ENCODE measurements around the gene UNC119. TPM values are rescaled to one million over a fixed set of nuclear protein-coding genes. Genes with fewer than 3 reads are reported as not detected.
A peak's percentile ranks its signal among the peaks of the same experiment; 100 is the strongest.
"Not testable (repeated sequence)": the region's sequence is repeated elsewhere in the genome, so short reads cannot be mapped to it uniquely, and the experiment has no call there.

Gene UNC119
- total RNA-seq, 1 donor from 2014 or later = 21.9 TPM

DNA sequence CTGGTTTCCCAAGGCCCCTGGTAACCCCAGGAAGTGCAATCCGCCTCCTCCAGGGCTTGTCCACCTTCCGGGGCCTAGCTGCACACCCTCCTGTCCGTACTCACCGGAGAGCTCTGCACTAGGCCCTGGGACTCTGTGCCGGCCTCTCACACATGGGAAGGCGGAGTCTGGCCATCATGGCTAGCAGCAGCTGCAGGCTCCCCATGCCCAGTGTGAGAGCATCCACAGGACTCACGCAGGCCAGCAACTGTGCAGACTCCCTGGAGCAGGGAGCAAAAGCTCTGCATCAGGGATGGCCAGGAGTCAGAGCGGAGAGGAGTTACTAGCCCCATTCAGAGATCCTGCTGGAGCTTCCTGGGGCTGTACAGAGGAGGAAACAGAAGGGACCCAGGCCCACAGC is 26.0 kb downstream of the UNC119 start:
- FAIRE-seq (no peak), DNase-seq (ENCODE audit: low read depth) (no peak)
- Histone ChIP-seq H3K4me3 (ENCODE audit: low read depth, low read length) (no peak overlapping the region), H3K36me3 (ENCODE audit: control insufficient read depth, insufficient read depth, low read length) (no peaks in the 10 kb centered on the region), H3K27me3 (ENCODE audit: control insufficient read depth, insufficient read depth, low read length) (no peaks in the 10 kb centered on the region)
- TF ChIP-seq, protein P1, sequence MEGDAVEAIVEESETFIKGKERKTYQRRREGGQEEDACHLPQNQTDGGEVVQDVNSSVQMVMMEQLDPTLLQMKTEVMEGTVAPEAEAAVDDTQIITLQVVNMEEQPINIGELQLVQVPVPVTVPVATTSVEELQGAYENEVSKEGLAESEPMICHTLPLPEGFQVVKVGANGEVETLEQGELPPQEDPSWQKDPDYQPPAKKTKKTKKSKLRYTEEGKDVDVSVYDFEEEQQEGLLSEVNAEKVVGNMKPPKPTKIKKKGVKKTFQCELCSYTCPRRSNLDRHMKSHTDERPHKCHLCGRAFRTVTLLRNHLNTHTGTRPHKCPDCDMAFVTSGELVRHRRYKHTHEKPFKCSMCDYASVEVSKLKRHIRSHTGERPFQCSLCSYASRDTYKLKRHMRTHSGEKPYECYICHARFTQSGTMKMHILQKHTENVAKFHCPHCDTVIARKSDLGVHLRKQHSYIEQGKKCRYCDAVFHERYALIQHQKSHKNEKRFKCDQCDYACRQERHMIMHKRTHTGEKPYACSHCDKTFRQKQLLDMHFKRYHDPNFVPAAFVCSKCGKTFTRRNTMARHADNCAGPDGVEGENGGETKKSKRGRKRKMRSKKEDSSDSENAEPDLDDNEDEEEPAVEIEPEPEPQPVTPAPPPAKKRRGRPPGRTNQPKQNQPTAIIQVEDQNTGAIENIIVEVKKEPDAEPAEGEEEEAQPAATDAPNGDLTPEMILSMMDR (IDR thresholded peaks at IDR 0.05; ENCODE audit: insufficient read depth, low read length, severe bottlenecking) = no peak

DNA sequence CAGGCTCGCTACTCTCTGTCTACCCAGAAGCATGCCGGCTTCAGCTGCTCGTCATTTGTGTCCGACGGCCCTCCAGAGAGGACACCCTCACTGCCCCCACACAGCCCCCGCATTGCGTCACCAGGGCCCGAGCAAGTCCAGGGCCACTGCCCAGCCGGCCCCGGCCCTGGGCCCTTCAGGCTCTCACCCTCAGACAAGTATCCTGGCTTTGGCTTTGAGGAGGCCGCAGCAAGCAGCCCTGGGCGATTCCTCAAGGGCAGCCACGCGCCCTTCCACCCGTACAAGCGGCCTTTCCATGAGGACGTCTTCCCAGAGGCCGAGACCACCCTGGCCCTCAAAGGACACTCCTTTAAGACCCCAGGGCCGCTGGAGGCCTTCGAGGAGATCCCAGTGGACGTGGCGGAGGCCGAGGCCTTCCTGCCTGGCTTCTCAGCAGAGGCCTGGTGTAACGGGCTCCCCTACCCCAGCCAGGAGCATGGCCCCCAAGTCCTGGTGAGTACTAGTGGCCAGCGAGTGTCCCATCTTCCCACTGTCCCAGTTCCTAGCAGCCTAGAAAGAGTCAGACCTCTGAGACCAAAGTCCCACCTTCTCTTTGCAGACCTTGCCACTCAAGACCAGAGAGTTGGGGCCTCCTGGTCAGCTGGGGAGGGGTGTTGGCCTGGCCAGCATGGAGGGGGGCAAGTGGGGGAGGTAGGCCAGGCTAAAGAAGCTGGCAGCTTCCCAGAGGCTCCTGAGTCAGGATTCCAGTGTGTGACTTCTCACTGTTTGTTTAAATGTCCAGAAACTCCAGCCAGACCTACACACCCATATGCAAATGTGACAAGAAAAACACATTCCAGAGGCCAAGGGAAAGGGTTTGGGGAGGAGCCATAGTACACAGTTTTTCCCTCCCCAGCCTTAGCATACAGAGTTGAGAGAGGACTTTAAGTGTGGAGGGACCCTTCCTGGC is 27.7 kb downstream of the UNC119 start:
- no peak overlapping the region for H3K4me3 ChIP-seq (ENCODE audit: low read depth, low read length)
- TF ChIP-seq, protein P1 (IDR thresholded peaks at IDR 0.05; ENCODE audit: insufficient read depth, low read length, severe bottlenecking) = no peak
- peaks cover 2% of the 10 kb centered on the region for H3K27me3 ChIP-seq (ENCODE audit: control insufficient read depth, insufficient read depth, low read length)
- DNase-seq (ENCODE audit: low read depth) (peak; percentile 82), FAIRE-seq (peak; percentile 80)
- H3K36me3 ChIP-seq (ENCODE audit: control insufficient read depth, insufficient read depth, low read length) = peaks cover 2% of the 10 kb centered on the region

DNA sequence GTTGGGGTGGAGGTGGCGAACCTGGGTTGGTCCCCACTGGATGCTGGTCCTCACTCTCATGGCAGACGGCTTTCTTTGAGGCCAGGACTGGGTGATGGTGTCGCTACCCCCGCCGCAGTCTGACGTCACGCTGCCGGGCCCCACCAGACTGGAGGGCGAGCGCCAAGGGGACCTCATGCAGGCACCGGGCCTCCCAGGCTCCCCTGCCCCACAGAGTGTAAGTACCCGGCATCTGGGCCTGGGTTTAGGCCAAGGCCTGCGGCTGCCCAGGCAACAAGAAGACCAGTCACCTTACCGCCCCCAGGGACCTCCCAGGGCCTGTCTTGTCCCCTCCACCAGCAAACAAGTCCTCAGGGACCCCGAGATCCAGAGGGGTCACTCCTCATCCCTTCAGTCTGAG is 28.5 kb downstream of the UNC119 start:
- peaks cover 2% of the 10 kb centered on the region for H3K27me3 ChIP-seq (ENCODE audit: control insufficient read depth, insufficient read depth, low read length)
- FAIRE-seq (no peak), DNase-seq (ENCODE audit: low read depth) (no peak)
- no peak overlapping the region for H3K4me3 ChIP-seq (ENCODE audit: low read depth, low read length)
- H3K36me3 ChIP-seq (ENCODE audit: control insufficient read depth, insufficient read depth, low read length) = peaks cover 2% of the 10 kb centered on the region
- TF ChIP-seq, protein P1 (IDR thresholded peaks at IDR 0.05; ENCODE audit: insufficient read depth, low read length, severe bottlenecking) = no peak

DNA sequence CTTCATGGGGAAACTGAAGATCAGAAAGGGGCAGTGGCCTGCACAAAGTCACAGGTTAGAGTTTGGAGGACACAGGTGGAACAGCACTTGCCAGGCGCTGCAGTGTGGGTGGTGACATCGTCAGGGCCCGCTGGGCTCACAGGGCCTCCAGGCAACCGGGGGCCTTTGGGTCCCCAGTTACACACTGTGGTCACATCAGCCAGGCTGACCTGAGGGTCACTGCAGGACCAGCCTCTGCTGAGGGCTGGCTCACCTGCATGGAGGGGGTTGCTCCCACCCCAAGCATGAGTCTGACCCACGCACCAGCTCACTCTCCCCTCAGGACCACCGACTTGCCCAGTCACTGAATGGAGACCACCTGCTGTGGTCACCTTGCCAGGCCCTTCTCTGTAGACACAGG is 29.2 kb downstream of the UNC119 start:
- Histone ChIP-seq H3K4me3 (ENCODE audit: low read depth, low read length) (no peak overlapping the region), H3K27me3 (ENCODE audit: control insufficient read depth, insufficient read depth, low read length) (peaks cover 2% of the 10 kb centered on the region), H3K36me3 (ENCODE audit: control insufficient read depth, insufficient read depth, low read length) (peaks cover 2% of the 10 kb centered on the region)
- DNase-seq (ENCODE audit: low read depth) (no peak), FAIRE-seq (no peak)
- TF ChIP-seq, protein P1 (IDR thresholded peaks at IDR 0.05; ENCODE audit: insufficient read depth, low read length, severe bottlenecking) = no peak

DNA sequence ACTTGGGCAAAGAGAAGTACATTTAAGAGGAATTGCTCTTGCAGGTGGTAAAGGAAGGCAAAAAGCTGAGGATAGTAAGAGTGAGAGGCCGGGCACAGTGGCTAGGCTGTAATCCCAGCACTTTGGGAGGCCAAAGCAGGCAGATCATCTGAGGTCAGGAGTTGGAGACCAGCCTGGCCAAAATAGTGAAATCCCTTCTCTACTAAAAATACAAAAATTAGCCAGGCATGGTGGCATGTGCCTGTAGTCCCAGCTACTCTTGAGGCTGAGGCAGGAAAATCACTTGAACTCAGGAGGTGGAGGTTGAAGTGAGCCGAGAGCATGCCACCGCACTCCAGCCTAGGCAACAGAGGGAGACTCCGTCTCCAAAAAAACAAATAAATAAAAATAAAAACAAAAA is 30.1 kb downstream of the UNC119 start:
- H3K4me3 ChIP-seq (ENCODE audit: low read depth, low read length); DNase-seq (ENCODE audit: low read depth); FAIRE-seq; H3K36me3 ChIP-seq (ENCODE audit: control insufficient read depth, insufficient read depth, low read length); H3K27me3 ChIP-seq (ENCODE audit: control insufficient read depth, insufficient read depth, low read length): not testable (repeated sequence)

DNA sequence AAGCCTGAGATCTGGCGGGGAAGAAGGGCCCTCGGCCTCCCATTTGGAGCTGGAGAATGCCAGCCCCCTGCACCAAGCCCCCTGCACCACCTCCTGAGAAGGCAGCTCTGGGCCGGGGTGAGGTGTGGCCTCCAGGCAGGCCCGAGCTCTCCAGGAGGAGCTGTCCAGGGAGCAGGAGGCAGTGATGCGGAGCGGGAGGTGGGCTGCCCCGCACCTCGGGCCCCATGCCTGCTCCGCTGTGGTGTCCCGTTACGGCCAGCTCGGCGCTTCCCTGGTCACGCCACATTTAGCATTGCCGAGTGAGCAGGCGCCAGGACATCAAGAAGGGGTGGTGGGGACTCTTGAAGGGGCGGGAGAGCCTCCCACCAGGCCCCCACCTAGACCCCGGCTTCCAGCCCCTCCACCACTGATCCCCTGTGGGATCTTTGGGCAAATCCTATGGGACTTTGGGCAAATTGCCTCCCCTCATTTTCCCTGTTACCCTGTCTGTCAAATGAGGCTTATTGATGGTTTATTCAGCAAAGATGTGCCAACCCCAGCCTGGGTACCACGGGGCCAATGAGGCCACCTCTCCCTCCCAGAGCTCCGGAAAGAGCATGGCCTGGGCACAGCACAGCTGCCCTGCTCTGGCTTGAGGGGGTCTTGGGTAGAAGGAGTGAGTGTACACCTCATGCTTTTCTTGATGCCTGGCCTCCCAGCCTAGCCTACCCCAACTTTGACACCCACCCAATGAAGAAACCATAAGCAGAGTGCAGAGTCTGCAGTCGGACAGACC is 30.9 kb downstream of the UNC119 start:
- peaks cover 2% of the 10 kb centered on the region for H3K36me3 ChIP-seq (ENCODE audit: control insufficient read depth, insufficient read depth, low read length)

More for the DNA sequence above, 30.9 kb downstream of the UNC119 start:
- DNase-seq (ENCODE audit: low read depth) (no peak), FAIRE-seq (no peak)
- TF ChIP-seq, protein P1 (IDR thresholded peaks at IDR 0.05; ENCODE audit: insufficient read depth, low read length, severe bottlenecking) = no peak
- Histone ChIP-seq H3K4me3 (ENCODE audit: low read depth, low read length) (no peak overlapping the region), H3K27me3 (ENCODE audit: control insufficient read depth, insufficient read depth, low read length) (peaks cover 2% of the 10 kb centered on the region)

All from bronchial epithelial cell (primary cell).